ENCODE measurements around the gene MICAL3. TPM values are rescaled to one million over a fixed set of nuclear protein-coding genes. Genes with fewer than 3 reads are reported as not detected.

MICAL3 gene
- total and polyA plus RNA-seq, 9 of the 15 experiments (the other 6 are each of a cell fraction or from before 2014, with no cell fraction given) = 0.53 to 32.1 (median 12.3) TPM

DNA sequence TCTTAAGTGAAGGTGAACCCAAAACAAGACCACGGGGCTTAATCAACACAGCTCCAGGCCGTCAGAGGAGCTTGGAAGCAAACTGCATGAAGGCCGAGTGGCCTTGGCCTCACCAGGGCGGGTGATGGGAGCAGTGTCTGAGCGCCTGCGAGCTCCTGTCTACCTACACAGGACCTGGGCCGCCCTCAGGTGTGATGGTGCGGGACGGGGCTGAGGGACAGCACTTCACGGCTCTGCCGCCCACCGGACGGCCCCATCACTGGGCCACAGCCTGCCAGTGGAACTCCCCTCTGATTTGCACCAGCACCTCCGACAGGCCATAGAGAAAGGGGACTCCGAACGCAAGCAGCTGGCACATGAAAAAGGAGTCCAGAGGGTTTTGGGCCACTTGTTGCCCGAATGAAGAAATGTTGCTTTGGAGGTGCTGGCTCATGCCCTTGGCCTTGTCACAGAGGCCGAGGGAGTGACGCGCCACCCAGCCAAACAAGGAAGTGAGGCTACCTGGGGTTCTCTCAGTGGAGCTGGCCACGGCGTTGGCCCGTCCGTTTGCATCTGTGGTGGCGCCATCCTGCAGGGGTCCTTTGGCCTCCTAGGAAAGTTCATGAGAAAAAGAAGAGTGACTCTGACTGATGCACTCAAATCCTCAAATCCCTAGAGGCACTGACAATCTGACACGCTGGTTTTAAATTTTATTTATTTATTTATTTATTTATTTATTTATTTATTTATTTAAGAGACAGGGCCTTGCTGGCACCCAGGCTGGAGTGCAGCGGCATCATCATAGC is 159.8 kb downstream of the MICAL3 start:
- intact Hi-C loops (cut with micrococcal nuclease) = no loop called here
- H3K27ac ChIP-seq (ENCODE audit: extremely low read depth, low read depth, low read length) = no peak overlapping the region
- ChIA-PET POLR2A (interaction anchor here (0.6 to 1.1 kb wide), 3 partner anchors 8 to 124 kb away, joined by 3 to 5 read pairs (median 4); no protein-coding TSS in a partner anchor), CTCF (ENCODE audit: low intra/inter-chr PET ratio) (no interaction called here)
- H3K4me2 ChIP-seq (ENCODE audit: insufficient read depth, low read length) = no peak overlapping the region
- peaks cover 0 to 5% of the 10 kb centered on the region in 2 experiments; a peak in 2 of 5 replicates for H3K4me1 ChIP-seq (replicated peaks in 1 of 2; ENCODE audit: control insufficient read depth in 2 of 2, insufficient read depth in 2 of 2, low read length in 2 of 2)
- no peak overlapping the region for H3K4me3 ChIP-seq
- DNase-seq (ENCODE audit: extremely low read depth in 1 of 4, low spot score in 3 of 4) (no peak), ATAC-seq (no peak), FAIRE-seq (no peak)
- no peaks in the 10 kb centered on the region for H3K9me3 ChIP-seq (replicated peaks; ENCODE audit: control insufficient read depth, insufficient read depth, low read depth, low read length)
- no peak overlapping the region for H2AFZ ChIP-seq (ENCODE audit: low read depth, low read length)
- no TSS peak for BruUV-seq (replicated peaks)
- no peaks in the 10 kb centered on the region for H3K9me1 ChIP-seq (ENCODE audit: control insufficient read depth, insufficient read depth, low read length)
- no peaks in the 10 kb centered on the region for H3K27me3 ChIP-seq (ENCODE audit: control insufficient read depth in 2 of 2, insufficient read depth in 2 of 2, low read length in 2 of 2)
- no peak overlapping the region; a peak in 1 of 4 replicates for H3K9ac ChIP-seq (ENCODE audit: insufficient read depth in 1 of 2, low read depth in 2 of 2, low read length in 2 of 2)
- no peaks in the 10 kb centered on the region for H3K79me2 ChIP-seq (ENCODE audit: control insufficient read depth, insufficient read depth, low read length)
- in situ Hi-C loops (cut with MboI) = no loop called here
- WGBS (ENCODE audit: insufficient coverage, low coverage, missing lambda C conversion rate) = 95% methylated on average over 21 of the region's 27 CpGs
- H3K36me3 ChIP-seq (ENCODE audit: control insufficient read depth, insufficient read depth, low read length) = peaks cover 33% of the 10 kb centered on the region; the same call in 2 of the 3 replicates
- H4K20me1 ChIP-seq (replicated peaks; ENCODE audit: control insufficient read depth, insufficient read depth, low read length) = no peaks in the 10 kb centered on the region
- TF ChIP-seq, protein P1, sequence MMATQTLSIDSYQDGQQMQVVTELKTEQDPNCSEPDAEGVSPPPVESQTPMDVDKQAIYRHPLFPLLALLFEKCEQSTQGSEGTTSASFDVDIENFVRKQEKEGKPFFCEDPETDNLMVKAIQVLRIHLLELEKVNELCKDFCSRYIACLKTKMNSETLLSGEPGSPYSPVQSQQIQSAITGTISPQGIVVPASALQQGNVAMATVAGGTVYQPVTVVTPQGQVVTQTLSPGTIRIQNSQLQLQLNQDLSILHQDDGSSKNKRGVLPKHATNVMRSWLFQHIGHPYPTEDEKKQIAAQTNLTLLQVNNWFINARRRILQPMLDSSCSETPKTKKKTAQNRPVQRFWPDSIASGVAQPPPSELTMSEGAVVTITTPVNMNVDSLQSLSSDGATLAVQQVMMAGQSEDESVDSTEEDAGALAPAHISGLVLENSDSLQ (IDR thresholded peaks at IDR 0.05) = no peak
- TF ChIP-seq RBM15 (IDR thresholded peaks at IDR 0.05; ENCODE audit: insufficient read depth, low read length) (no peak), TAF7 (tag; IDR thresholded peaks at IDR 0.05) (no peak), ZNF766 (CRISPR knock-in tag; conservative IDR thresholded peaks at IDR 0.05) (no peak)
- TF ChIP-seq, protein P2, sequence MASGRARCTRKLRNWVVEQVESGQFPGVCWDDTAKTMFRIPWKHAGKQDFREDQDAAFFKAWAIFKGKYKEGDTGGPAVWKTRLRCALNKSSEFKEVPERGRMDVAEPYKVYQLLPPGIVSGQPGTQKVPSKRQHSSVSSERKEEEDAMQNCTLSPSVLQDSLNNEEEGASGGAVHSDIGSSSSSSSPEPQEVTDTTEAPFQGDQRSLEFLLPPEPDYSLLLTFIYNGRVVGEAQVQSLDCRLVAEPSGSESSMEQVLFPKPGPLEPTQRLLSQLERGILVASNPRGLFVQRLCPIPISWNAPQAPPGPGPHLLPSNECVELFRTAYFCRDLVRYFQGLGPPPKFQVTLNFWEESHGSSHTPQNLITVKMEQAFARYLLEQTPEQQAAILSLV (tag; IDR thresholded peaks at IDR 0.05) = no peak
- TF ChIP-seq, protein P3, sequence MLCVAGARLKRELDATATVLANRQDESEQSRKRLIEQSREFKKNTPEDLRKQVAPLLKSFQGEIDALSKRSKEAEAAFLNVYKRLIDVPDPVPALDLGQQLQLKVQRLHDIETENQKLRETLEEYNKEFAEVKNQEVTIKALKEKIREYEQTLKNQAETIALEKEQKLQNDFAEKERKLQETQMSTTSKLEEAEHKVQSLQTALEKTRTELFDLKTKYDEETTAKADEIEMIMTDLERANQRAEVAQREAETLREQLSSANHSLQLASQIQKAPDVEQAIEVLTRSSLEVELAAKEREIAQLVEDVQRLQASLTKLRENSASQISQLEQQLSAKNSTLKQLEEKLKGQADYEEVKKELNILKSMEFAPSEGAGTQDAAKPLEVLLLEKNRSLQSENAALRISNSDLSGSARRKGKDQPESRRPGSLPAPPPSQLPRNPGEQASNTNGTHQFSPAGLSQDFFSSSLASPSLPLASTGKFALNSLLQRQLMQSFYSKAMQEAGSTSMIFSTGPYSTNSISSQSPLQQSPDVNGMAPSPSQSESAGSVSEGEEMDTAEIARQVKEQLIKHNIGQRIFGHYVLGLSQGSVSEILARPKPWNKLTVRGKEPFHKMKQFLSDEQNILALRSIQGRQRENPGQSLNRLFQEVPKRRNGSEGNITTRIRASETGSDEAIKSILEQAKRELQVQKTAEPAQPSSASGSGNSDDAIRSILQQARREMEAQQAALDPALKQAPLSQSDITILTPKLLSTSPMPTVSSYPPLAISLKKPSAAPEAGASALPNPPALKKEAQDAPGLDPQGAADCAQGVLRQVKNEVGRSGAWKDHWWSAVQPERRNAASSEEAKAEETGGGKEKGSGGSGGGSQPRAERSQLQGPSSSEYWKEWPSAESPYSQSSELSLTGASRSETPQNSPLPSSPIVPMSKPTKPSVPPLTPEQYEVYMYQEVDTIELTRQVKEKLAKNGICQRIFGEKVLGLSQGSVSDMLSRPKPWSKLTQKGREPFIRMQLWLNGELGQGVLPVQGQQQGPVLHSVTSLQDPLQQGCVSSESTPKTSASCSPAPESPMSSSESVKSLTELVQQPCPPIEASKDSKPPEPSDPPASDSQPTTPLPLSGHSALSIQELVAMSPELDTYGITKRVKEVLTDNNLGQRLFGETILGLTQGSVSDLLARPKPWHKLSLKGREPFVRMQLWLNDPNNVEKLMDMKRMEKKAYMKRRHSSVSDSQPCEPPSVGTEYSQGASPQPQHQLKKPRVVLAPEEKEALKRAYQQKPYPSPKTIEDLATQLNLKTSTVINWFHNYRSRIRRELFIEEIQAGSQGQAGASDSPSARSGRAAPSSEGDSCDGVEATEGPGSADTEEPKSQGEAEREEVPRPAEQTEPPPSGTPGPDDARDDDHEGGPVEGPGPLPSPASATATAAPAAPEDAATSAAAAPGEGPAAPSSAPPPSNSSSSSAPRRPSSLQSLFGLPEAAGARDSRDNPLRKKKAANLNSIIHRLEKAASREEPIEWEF (CRISPR knock-in tag; IDR thresholded peaks at IDR 0.05) = no peak
- TF ChIP-seq, protein P4, sequence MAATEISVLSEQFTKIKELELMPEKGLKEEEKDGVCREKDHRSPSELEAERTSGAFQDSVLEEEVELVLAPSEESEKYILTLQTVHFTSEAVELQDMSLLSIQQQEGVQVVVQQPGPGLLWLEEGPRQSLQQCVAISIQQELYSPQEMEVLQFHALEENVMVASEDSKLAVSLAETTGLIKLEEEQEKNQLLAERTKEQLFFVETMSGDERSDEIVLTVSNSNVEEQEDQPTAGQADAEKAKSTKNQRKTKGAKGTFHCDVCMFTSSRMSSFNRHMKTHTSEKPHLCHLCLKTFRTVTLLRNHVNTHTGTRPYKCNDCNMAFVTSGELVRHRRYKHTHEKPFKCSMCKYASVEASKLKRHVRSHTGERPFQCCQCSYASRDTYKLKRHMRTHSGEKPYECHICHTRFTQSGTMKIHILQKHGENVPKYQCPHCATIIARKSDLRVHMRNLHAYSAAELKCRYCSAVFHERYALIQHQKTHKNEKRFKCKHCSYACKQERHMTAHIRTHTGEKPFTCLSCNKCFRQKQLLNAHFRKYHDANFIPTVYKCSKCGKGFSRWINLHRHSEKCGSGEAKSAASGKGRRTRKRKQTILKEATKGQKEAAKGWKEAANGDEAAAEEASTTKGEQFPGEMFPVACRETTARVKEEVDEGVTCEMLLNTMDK (IDR thresholded peaks at IDR 0.05; ENCODE audit: borderline replicate concordance, insufficient read depth, low read depth, low read length, poor library complexity, severe bottlenecking) = no peak

Measured in K562 (cell line).